ENCODE data around the gene UNC5C.
A peak's percentile ranks its signal among the peaks of the same experiment; 100 is the strongest.
"Not testable (repeated sequence)": the region's sequence is repeated elsewhere in the genome, so short reads cannot be mapped to it uniquely, and the experiment has no call there.

UNC5C gene

GRCh38 chr4:95209927-95210326 is 338.8 kb downstream of the UNC5C start:
- no peak for FAIRE-seq

GRCh38 chr4:95204873-95205272 is 343.9 kb downstream of the UNC5C start:
- no peak for FAIRE-seq

DNA sequence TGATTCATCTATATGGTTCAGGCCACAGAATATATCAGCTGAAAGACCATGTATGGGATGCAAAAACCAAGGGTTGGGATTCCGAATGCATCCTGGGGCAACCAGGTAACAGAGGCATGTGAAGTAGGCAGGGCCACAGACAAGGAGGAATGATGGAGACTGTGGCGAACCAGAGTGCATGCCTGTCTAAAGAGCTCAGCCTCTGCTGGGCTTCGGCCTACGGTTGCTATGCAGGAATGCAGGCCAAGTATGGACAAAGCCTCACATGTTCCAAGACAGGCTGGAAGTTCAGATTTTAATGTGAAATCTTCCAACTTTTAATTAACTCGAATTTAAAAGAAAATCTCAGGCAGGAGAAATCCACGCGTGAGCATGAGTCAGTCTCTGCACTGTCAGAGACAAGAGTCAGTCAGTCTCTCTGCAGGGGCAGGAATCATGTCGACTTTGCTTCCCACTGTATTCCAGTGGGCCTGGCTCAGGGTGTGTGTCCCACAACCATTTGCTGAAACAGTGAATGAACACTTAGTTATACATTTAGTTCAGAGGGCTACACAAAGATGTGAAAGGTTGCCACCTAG is 344.4 kb downstream of the UNC5C start:
- no peak for FAIRE-seq

DNA sequence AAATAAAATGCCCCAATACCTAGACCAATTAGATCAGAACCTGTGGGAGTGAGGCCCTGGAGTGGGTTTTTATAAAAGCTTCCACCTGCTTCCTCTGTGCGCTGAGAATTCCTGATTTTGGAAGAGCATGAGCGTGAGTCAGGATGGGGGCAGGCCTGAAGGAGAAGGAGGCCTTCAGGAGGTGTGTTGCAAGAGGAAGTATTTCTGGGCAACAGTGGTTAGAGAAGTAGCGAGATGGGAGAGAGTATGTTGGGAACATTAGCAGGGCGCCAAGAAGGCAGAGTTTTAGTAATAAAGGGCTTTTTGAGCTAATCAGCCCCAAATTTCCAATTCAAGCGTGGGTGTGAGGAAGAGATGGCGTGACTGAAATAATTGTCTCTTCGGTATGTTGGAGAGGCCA is 349.8 kb downstream of the UNC5C start:
- FAIRE-seq, result no peak

- FAIRE-seq, result no peak
These were observed 351.4 kb downstream of the UNC5C start for GRCh38 chr4:95197353-95197752.

DNA sequence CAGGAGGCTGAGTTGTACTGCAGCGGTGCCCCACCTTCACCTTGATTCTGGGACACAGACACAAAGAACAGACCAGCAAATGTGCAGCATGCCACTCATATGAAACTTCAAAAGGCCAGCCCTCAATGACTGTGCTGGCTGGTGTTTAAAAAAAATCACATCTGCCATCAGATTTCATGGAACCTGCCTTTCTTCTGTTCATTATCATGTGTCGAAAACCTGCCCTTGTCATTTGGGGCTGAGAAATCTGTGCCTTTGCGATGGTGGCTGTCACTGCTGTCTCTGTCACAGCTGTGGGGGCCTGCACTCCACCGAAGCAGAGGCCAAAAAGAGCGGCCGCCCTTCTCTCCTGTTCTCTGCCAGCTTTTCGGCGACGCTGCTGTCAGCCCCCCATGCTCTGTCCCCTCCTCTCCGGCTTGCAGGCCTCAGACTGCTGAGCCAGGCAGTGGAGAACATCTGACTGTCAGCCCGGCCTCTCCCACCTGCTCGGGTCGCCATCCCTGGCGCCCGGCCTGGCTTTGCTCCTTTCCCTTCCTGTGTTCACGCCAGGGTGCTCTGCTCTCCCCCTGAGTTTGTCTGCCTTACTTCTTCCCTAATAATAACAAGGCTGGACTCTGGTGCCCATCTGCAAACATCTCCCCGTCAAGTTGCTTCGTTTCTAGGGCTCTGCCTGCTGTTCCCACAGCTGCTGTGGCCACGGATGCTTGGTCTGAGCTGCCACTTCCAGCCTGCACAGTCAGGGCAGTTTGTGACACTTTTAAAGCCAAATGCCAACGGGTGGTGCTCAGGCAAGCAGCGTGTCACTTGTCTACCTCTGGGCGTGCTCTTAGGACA is 355.2 kb downstream of the UNC5C start:
- FAIRE-seq, result no peak

GRCh38 chr4:95191537-95191936 is 357.2 kb downstream of the UNC5C start:
- FAIRE-seq, result no peak

DNA sequence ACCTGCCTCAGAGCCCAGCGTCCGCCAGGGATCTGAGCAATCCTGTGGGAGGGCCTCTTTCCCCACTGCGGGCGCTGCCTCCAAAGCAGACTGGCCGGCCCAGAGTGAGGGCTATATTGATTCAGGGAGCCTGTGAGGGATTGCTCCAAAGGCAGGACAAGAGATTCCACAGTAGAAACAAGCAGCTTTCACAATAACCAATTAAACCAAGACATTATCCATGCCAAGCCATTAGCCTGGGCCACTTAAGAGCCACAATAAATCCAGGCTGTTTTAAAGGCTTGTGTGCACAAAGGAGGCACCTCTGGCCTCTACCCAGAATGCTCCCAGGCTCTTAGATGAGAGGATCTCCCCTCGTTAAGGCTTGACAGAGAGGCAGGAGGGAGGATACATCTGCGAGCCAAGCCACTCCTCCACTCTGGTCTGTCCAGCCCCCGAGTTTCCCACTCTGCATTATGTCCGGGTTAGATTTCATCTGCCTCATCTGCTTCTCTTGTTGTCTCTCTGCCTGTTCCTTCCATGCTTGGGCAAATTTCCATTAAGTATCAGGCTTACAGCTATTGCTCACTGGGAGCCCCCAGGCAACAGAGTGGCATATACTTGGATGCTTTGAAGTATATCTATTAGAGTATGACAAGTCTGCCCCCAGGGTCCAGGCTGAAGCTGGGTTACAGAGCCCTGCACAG is 357.9 kb downstream of the UNC5C start:
- FAIRE-seq, result no peak

DNA sequence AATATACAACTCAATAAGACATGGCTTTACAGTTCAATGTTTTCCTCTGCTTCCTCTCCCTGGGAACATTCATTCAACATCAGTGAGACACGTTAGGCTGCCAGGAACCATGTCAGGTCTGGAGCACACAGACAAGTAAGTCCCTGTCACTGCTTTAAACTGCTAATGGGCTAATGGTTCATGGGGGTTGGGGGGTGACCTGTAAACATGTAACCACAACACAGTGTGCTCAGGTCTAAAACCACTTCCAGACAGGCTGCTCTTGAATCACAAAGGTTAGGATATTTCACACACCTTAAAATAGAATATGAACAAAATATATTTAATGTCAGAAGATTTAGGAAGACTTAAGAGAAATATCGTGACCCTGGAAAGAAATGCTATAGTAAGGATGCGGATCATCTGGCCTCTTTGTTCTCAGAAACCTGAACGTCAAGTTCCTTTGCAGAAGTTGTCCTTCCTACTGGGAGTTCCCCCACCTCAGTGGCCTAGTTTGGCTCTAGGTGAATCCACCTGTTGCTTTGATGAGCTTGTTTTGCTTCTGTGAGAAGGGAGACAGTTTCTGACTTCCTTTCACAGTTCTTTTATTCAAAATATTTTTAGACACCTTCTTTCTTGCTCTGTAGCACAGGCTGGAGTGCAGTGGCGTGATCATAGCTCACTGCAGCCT is 359.9 kb downstream of the UNC5C start:
- no peak for FAIRE-seq

GRCh38 chr4:95186666-95187065 is 362.1 kb downstream of the UNC5C start:
- no peak for FAIRE-seq

GRCh38 chr4:95183656-95184408 is 364.9 kb downstream of the UNC5C start:
- no peak for FAIRE-seq

- no peak for FAIRE-seq
These were observed 366.8 kb downstream of the UNC5C start for GRCh38 chr4:95181996-95182306.

DNA sequence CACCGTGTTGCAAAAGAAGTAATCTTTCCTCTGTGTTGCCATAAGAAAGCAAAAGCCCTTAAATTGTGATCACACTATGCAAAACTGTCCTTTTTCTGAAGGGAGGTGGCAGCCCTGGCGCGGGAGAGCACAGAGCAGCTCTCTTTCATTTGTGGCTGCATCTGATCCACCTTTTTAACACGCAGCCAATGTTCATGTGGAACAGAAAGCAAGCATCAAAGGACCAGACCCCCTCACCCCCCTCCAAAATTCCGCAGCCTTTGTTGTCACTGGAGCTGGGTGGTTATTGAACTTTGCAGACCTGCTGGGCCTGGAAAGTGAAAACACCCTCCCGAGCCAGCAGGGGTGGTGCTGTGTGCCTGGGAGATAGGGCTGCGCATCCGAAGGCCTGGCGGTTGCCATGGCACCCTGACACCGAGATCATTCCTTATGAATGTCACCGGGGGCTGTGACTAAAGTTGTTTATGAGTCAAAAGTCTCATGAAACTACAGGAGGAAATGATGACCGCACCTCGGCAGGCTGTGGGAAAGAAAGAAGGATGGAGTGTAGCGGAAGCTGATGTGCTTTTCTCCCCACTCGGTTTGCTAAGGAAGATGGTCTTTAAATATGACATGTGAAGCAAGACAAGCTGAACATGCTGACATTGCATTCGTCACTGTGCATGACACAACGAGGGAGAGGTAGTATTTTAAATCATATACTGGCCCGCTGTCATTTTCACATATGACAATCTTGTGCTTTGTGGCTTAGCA is 367.4 kb downstream of the UNC5C start:
- no peak for FAIRE-seq

- FAIRE-seq, result no peak
These were observed 368.1 kb downstream of the UNC5C start for GRCh38 chr4:95180531-95181242.

GRCh38 chr4:95178938-95179337 is 369.8 kb downstream of the UNC5C start:
- FAIRE-seq, result no peak

DNA sequence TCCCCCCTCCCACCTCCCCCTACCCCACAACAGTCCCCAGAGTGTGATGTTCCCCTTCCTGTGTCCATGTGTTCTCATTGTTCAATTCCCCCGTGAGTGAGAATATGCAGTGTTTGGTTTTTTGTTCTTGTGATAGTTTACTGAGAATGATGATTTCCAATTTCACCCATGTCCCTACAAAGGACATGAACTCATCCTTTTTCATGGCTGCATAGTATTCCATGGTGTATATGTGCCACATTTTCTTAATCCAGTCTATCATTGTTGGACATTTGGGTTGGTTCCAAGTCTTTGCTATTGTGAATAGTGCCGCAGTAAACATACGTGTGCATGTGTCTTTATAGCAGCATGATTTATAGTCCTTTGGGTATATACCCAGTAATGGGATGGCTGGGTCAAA is 377.4 kb downstream of the UNC5C start:
- not testable (repeated sequence) for FAIRE-seq

DNA sequence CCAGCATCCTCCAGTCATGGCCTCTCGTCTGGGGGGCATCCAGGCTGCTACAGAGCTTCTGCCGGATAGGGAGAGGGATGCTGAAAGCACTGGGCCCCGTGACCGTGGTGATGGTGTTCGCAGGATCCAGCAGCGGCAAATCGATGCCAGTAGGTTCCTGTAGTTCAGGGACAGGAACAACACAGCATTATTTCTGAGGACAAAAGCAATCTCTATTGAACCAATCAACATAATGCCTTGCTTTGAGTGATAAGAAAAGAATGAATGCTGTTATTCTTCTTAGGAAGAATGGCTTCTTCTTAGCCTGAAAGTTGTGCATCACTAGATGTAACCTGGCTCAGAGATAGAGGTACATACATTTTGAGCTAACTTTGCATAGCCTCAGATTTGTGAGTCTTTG is 378.6 kb downstream of the UNC5C start:
- FAIRE-seq, result no peak

- FAIRE-seq, result no peak
These were observed 381.0 kb downstream of the UNC5C start for GRCh38 chr4:95167805-95168204.

DNA sequence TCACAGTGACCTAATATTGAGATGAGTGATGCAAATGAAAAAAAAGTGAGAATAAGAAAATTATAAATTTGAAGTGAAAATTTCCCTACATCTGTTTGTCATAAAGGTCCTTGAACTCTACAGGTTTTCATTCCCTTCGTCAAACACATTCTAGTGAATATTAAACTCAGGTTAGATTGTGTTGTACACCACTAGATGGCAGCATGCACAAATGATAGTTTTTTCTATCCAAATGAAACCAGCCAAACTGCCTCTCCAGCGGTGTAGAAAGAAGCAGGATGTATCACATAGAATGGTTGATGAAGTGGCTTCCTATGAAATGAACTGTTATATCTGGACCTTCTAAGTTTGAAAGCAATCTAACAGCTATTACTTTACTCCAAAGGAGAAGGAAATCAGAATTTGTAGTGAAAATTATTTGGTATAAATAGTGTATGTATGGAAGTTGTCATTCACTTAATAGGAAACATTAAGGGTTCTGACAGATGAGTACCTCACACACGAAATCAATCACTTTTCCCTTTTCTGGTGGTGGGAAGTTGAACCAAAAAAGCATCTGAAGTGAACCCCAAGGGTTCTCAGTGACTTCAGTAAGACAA is 382.7 kb downstream of the UNC5C start:
- peak; percentile 89 for FAIRE-seq

DNA sequence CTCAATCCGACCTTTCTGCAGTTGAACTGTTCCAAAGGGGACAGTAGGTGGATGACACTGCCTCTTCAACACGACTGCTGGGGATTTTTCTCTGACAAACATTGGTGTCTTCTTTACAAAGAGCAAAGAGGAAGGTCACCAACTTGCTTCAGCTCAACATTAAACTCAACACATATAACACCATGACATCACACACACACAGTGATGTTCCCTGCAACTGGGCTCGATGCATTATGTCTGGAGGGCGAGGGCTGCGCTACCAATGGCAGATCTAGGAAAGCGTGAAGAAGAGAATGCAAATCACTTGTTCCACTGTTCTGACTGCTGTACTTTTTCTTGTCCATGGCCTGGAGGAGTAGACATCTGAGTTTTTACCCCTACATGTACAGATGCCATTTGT is 385.9 kb downstream of the UNC5C start:
- no peak for FAIRE-seq
